Measurements from ENCODE around the gene GALNT10.

GRCh38 chr5:154268073-154268472 is 77.5 kb downstream of the GALNT10 start:
- TF ChIP-seq, protein P1, sequence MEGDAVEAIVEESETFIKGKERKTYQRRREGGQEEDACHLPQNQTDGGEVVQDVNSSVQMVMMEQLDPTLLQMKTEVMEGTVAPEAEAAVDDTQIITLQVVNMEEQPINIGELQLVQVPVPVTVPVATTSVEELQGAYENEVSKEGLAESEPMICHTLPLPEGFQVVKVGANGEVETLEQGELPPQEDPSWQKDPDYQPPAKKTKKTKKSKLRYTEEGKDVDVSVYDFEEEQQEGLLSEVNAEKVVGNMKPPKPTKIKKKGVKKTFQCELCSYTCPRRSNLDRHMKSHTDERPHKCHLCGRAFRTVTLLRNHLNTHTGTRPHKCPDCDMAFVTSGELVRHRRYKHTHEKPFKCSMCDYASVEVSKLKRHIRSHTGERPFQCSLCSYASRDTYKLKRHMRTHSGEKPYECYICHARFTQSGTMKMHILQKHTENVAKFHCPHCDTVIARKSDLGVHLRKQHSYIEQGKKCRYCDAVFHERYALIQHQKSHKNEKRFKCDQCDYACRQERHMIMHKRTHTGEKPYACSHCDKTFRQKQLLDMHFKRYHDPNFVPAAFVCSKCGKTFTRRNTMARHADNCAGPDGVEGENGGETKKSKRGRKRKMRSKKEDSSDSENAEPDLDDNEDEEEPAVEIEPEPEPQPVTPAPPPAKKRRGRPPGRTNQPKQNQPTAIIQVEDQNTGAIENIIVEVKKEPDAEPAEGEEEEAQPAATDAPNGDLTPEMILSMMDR (conservative IDR thresholded peaks at IDR 0.05; ENCODE audit: low read depth, low read length): no peak
- no peak for TF ChIP-seq MXI1 (IDR thresholded peaks at IDR 0.05; ENCODE audit: borderline replicate concordance, low read depth, low read length)
- TF ChIP-seq CEBPB (IDR thresholded peaks at IDR 0.05; ENCODE audit: low read depth, low read length): no peak
- no peak for TF ChIP-seq RCOR1 (IDR thresholded peaks at IDR 0.05; ENCODE audit: insufficient replicate concordance, low read length)
- TF ChIP-seq POLR2A (IDR thresholded peaks at IDR 0.05; ENCODE audit: low read depth, low read length): no peak
- no peak for TF ChIP-seq RFX5 (IDR thresholded peaks at IDR 0.05; ENCODE audit: low read depth, low read length)
- TF ChIP-seq MAFK (IDR thresholded peaks at IDR 0.05; ENCODE audit: low read depth, low read length): no peak
- TF ChIP-seq SMC3 (IDR thresholded peaks at IDR 0.05; ENCODE audit: low read depth, low read length): no peak
- TF ChIP-seq FOS (IDR thresholded peaks at IDR 0.05; ENCODE audit: low read depth, low read length): no peak

All from IMR-90 (cell line).